C4-2B (cell line): ENCODE results near the gene RAB17.
A peak's percentile ranks its signal among the peaks of the same experiment; 100 is the strongest.

ENCODE experiments used
- H3K27ac ChIP-seq: fragments of 450-650 bp; 2 replicates; pipeline ENCODE4 v1.5.1; 2017
- ZFX ChIP-seq: fragments of 450-650 bp; IDR thresholded peaks from 2 replicates; pipeline ENCODE4 v1.6.1; 2017
- TF ChIP-seq, protein P1 (sequence below): fragments of 450-650 bp; conservative IDR thresholded peaks from 2 replicates; pipeline ENCODE4 v1.5.1; 2017; ENCODE audit warnings: mild to moderate bottlenecking

RAB17 gene

GRCh38 chr2:237527766-237528165 lies 62.8 kb downstream of the RAB17 start:
- H3K27ac ChIP-seq = no peak overlapping the region
- no peak for TF ChIP-seq ZFX
- TF ChIP-seq, protein P1, sequence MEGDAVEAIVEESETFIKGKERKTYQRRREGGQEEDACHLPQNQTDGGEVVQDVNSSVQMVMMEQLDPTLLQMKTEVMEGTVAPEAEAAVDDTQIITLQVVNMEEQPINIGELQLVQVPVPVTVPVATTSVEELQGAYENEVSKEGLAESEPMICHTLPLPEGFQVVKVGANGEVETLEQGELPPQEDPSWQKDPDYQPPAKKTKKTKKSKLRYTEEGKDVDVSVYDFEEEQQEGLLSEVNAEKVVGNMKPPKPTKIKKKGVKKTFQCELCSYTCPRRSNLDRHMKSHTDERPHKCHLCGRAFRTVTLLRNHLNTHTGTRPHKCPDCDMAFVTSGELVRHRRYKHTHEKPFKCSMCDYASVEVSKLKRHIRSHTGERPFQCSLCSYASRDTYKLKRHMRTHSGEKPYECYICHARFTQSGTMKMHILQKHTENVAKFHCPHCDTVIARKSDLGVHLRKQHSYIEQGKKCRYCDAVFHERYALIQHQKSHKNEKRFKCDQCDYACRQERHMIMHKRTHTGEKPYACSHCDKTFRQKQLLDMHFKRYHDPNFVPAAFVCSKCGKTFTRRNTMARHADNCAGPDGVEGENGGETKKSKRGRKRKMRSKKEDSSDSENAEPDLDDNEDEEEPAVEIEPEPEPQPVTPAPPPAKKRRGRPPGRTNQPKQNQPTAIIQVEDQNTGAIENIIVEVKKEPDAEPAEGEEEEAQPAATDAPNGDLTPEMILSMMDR = no peak

- H3K27ac ChIP-seq = peak overlapping the region; percentile 39
- TF ChIP-seq, protein P1 = no peak
- no peak for TF ChIP-seq ZFX
Observed at GRCh38 chr2:237527233-237527632, 63.3 kb downstream of the RAB17 start.

GRCh38 chr2:237525559-237526157 lies 64.9 kb downstream of the RAB17 start:
- TF ChIP-seq, protein P1 = no peak
- TF ChIP-seq ZFX = no peak
- peak overlapping the region; percentile 66 for H3K27ac ChIP-seq

DNA sequence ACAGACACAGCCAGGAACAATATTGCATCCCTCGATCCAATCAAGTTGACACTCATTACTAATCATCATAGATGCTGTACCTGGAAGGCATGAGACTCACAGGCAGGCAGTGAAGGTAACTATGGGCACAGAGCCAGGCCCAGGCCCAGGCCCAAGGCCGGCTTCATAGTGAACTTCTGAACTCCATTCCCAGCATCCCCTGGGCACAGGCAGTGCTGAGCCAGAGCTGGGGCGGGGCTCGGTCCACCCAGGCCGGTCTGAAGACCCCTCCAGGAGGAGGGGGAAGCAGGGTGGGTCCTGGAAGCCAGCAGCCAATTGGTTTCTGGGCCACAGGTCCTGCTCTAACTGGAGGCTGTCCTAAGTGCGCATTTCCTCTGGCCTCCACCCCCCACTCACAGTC lies 65.9 kb downstream of the RAB17 start:
- TF ChIP-seq, protein P1 = no peak
- no peak for TF ChIP-seq ZFX
- no peak overlapping the region for H3K27ac ChIP-seq
